Measurements from ENCODE around the gene PURB. TPM values are rescaled to one million over a fixed set of nuclear protein-coding genes. Genes with fewer than 3 reads are reported as not detected.
A peak's percentile ranks its signal among the peaks of the same experiment; 100 is the strongest.

Gene PURB
- total RNA-seq, 1 experiment from 2014 or later = 8.9 TPM

GRCh38 chr7:44914992-44915607 is 29.8 kb upstream of the PURB start:
- Histone ChIP-seq H4K20me1 (ENCODE audit: low read length) (no peaks in the 10 kb centered on the region), H3K4me3 (ENCODE audit: low read length) (no peak overlapping the region), H3K36me3 (ENCODE audit: low read depth, low read length) (no peaks in the 10 kb centered on the region), H3K27ac (ENCODE audit: low read length) (no peak overlapping the region), H3K27me3 (ENCODE audit: low read length) (no peaks in the 10 kb centered on the region), H3K4me1 (ENCODE audit: insufficient read depth, low read length) (no peaks in the 10 kb centered on the region), H2AFZ (ENCODE audit: low read length) (no peak overlapping the region), H3K9me3 (ENCODE audit: low read length) (no peaks in the 10 kb centered on the region), H3K9ac (ENCODE audit: low read length) (no peak overlapping the region), H3K4me2 (ENCODE audit: low read length) (no peak overlapping the region), H3K79me2 (ENCODE audit: low read length) (no peaks in the 10 kb centered on the region), H3F3A (ENCODE audit: low read length, unreplicated experiment) (no peaks in the 10 kb centered on the region), H3K9me2 (replicated peaks; ENCODE audit: low read length) (no peaks in the 10 kb centered on the region)
- no peak for DNase-seq
- BruUV-seq (replicated peaks) = no TSS peak
- ATAC-seq = no peak
- ChIA-PET CTCF (no interaction called here), POLR2A (ENCODE audit: unreplicated experiment) (no interaction called here)
- intact Hi-C loops (cut with micrococcal nuclease) = no loop called here
- TF ChIP-seq EZH2 (IDR thresholded peaks at IDR 0.05; ENCODE audit: low read length, unreplicated experiment) = no peak
- TF ChIP-seq, protein P1, sequence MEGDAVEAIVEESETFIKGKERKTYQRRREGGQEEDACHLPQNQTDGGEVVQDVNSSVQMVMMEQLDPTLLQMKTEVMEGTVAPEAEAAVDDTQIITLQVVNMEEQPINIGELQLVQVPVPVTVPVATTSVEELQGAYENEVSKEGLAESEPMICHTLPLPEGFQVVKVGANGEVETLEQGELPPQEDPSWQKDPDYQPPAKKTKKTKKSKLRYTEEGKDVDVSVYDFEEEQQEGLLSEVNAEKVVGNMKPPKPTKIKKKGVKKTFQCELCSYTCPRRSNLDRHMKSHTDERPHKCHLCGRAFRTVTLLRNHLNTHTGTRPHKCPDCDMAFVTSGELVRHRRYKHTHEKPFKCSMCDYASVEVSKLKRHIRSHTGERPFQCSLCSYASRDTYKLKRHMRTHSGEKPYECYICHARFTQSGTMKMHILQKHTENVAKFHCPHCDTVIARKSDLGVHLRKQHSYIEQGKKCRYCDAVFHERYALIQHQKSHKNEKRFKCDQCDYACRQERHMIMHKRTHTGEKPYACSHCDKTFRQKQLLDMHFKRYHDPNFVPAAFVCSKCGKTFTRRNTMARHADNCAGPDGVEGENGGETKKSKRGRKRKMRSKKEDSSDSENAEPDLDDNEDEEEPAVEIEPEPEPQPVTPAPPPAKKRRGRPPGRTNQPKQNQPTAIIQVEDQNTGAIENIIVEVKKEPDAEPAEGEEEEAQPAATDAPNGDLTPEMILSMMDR (conservative IDR thresholded peaks at IDR 0.05; ENCODE audit: low read depth, low read length) = no peak

GRCh38 chr7:44912775-44913347 is 27.5 kb upstream of the PURB start:
- POLR2A ChIA-PET (ENCODE audit: unreplicated experiment) = no interaction called here
- H3K9ac ChIP-seq (ENCODE audit: low read length) = no peak overlapping the region

GRCh38 chr7:44911911-44912310 is 26.6 kb upstream of the PURB start:
- Histone ChIP-seq H2AFZ (ENCODE audit: low read length) (no peak overlapping the region), H4K20me1 (ENCODE audit: low read length) (no peaks in the 10 kb centered on the region), H3K4me2 (ENCODE audit: low read length) (no peak overlapping the region), H3K27ac (ENCODE audit: low read length) (no peak overlapping the region), H3F3A (ENCODE audit: low read length, unreplicated experiment) (no peaks in the 10 kb centered on the region), H3K36me3 (ENCODE audit: low read depth, low read length) (no peaks in the 10 kb centered on the region), H3K9me3 (ENCODE audit: low read length) (no peaks in the 10 kb centered on the region), H3K9me2 (replicated peaks; ENCODE audit: low read length) (no peaks in the 10 kb centered on the region), H3K79me2 (ENCODE audit: low read length) (no peaks in the 10 kb centered on the region), H3K4me3 (ENCODE audit: low read length) (no peak overlapping the region), H3K9ac (ENCODE audit: low read length) (no peak overlapping the region), H3K4me1 (ENCODE audit: insufficient read depth, low read length) (no peaks in the 10 kb centered on the region), H3K27me3 (ENCODE audit: low read length) (no peaks in the 10 kb centered on the region)
- TF ChIP-seq, protein P1 (conservative IDR thresholded peaks at IDR 0.05; ENCODE audit: low read depth, low read length) = no peak
- TF ChIP-seq EZH2phosphoT487 (IDR thresholded peaks at IDR 0.05; ENCODE audit: borderline replicate concordance, low read length) (no peak), EZH2 (IDR thresholded peaks at IDR 0.05; ENCODE audit: low read length, unreplicated experiment) (no peak)
- ChIA-PET CTCF (no interaction called here), POLR2A (ENCODE audit: unreplicated experiment) (no interaction called here)
- BruUV-seq (replicated peaks) = no TSS peak
- intact Hi-C loops (cut with micrococcal nuclease) = no loop called here
- no peak for ATAC-seq
- no peak for DNase-seq

More at GRCh38 chr7:44912775-44913347, 27.5 kb upstream of the PURB start:
- H3K9me3 ChIP-seq (ENCODE audit: low read length) = no peaks in the 10 kb centered on the region
- H3K4me2 ChIP-seq (ENCODE audit: low read length) = no peak overlapping the region
- no peaks in the 10 kb centered on the region for H3K4me1 ChIP-seq (ENCODE audit: insufficient read depth, low read length)
- no peaks in the 10 kb centered on the region for H3K9me2 ChIP-seq (replicated peaks; ENCODE audit: low read length)
- H3K27me3 ChIP-seq (ENCODE audit: low read length) = no peaks in the 10 kb centered on the region
- BruUV-seq (replicated peaks) = no TSS peak
- no peak overlapping the region for H2AFZ ChIP-seq (ENCODE audit: low read length)
- intact Hi-C loops (cut with micrococcal nuclease) = no loop called here
- no peak overlapping the region for H3K4me3 ChIP-seq (ENCODE audit: low read length)
- DNase-seq (no peak), ATAC-seq (0 out of 2 replicates have a peak, but pooled peaks have one; percentile 18)
- H3K27ac ChIP-seq (ENCODE audit: low read length) = no peak overlapping the region
- no peaks in the 10 kb centered on the region for H3F3A ChIP-seq (ENCODE audit: low read length, unreplicated experiment)
- H3K36me3 ChIP-seq (ENCODE audit: low read depth, low read length) = no peaks in the 10 kb centered on the region
- H4K20me1 ChIP-seq (ENCODE audit: low read length) = no peaks in the 10 kb centered on the region
- no peaks in the 10 kb centered on the region for H3K79me2 ChIP-seq (ENCODE audit: low read length)
- CTCF ChIA-PET = no interaction called here
- TF ChIP-seq EZH2 (IDR thresholded peaks at IDR 0.05; ENCODE audit: low read length, unreplicated experiment) = no peak
- TF ChIP-seq EZH2phosphoT487 (IDR thresholded peaks at IDR 0.05; ENCODE audit: borderline replicate concordance, low read length) = no peak
- TF ChIP-seq, protein P1 (conservative IDR thresholded peaks at IDR 0.05; ENCODE audit: low read depth, low read length) = no peak

All from PC-3 (cell line).